Limb (tissue), 2 donors: Measurements from ENCODE around the gene TAOK2.
A peak's percentile ranks its signal among the peaks of the same experiment; 100 is the strongest.

Experiments
- DNase-seq, 2 donors: peaks; one replicate each; pipeline ENCODE4 v3.0.0-alpha.2; 2016; ENCODE audit errors: extremely low spot score in 2 of 2

Gene TAOK2

DNA sequence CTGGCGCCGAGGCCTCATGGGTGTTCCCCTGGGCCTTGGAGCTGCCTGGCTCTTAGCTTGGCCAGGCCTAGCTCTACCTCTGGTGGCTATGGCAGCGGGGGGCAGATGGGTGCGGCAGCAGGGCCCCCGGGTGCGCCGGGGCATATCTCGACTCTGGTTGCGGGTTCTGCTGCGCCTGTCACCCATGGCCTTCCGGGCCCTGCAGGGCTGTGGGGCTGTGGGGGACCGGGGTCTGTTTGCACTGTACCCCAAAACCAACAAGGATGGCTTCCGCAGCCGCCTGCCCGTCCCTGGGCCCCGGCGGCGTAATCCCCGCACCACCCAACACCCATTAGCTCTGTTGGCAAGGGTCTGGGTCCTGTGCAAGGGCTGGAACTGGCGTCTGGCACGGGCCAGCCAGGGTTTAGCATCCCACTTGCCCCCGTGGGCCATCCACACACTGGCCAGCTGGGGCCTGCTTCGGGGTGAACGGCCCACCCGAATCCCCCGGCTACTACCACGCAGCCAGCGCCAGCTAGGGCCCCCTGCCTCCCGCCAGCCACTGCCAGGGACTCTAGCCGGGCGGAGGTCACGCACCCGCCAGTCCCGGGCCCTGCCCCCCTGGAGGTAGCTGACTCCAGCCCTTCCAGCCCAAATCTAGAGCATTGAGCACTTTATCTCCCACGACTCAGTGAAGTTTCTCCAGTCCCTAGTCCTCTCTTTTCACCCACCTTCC is 13.9 kb downstream of the TAOK2 start:
- no peak for DNase-seq

DNA sequence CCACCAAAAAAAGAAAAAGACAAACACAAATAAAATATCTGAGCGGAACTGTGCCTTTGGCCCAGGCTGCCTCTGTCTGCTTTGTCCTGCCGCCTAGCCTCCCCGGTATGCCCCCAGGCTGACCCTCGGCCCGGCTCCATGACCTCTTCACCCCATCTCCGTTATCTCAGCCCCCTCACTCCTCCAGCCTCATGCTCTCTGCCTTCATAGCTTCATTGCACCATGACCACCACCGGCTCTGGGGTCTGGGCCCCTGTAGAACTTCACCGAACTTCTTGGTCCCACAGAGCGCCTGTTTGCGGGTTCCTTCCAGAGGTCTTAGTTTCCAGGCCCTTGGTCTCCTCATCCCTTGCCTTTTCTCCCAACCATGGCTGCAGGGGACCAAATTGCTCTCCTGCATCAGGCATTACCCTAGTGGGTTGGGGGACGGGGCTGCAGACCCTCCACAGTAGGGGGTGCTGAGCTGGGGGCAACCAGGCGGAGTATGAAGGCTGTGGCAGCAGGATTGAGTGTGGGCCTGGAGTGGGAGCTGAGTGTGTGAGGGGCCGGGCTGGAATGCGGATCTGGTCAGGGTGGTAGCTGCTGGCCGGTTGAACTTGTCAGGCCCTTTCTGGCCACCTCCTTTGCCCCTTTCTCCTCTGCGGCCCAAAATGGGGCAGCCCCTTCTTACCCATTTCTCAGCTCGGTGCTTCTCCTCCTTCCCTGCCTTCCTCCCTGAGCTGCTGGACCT is 14.8 kb downstream of the TAOK2 start:
- DNase-seq = no peak

DNA sequence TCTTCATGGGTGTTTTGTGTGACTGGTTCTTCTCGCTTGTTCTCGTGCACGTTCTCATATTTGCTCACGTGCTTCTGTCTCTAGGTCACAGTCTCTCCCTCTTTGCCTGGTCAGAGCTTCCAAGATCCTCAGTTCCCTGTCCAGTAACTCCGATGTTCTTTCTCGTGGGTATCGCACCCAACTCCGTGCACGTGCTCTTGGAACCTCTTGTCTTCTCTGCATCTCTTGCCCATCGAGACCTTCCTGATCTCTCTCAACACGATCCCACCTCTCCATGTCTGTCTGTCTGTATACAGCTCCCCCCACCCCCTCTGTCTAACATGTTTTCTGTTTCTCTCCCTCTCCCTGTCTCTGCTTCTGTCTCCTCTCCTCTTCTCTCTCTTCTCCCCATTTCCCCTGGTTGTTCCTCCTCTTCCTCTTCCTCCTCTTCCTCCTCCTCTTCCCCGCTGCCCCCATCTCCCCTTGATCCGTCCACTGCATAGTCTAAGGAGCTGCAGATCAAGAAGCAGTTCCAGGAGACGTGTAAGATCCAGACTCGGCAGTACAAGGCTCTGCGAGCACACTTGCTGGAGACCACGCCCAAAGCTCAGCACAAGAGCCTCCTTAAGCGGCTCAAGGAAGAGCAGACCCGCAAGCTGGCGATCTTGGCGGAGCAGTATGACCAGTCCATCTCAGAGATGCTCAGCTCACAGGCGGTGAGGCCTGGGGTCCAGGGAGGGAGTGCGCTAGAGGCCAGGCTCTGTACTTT is 15.6 kb downstream of the TAOK2 start:
- no peak for DNase-seq

DNA sequence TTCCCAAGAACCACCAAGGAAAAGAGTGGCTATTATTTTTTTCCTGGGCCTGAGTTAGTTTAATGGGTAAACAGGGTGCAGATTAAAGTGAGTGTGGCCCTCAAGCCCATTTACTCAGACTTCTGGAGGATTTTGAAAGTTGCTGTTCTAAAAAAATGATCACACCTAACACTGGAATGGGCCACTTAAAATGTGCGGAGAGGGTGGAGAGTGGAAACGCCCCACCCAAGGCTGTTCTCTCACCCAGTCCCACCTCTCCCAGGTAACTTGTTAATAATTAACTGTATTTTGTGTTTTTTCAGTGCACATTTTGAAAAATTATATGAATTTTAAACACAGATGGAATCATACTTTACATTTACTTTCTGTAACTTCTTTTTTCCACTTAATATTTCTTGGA is 16.4 kb downstream of the TAOK2 start:
- no peak for DNase-seq

DNA sequence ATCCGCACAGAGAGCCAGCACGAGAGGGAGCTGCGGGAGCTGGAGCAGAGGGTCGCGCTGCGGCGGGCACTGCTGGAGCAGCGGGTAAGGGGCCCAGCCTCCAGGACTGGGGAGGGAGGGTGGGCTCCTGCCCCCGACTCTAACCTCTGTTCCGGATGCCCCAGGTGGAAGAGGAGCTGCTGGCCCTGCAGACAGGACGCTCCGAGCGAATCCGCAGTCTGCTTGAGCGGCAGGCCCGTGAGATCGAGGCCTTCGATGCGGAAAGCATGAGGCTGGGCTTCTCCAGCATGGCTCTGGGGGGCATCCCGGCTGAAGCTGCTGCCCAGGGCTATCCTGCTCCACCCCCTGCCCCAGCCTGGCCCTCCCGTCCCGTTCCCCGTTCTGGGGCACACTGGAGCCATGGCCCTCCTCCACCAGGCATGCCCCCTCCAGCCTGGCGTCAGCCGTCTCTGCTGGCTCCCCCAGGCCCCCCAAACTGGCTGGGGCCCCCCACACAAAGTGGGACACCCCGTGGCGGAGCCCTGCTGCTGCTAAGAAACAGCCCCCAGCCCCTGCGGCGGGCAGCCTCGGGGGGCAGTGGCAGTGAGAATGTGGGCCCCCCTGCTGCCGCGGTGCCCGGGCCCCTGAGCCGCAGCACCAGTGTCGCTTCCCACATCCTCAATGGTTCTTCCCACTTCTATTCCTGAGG is 17.4 kb downstream of the TAOK2 start:
- no peak for DNase-seq

DNA sequence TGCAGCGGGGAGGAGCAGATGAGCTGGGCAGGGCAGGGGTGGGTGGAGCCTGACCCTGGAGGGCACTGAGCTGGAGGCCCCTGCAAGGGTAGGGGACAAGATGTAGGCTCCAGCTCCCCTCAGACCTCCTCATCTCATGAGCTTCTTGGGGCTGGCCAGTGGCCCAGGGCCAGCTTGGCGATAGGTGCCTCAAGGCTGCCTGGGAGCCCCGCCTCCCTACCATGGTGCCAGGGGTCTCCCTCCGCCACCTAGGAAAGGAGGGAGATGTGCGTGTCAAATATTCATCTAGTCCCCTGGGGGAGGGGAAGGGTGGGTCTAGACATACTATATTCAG is 17.9 kb downstream of the TAOK2 start:
- DNase-seq = no peak

DNA sequence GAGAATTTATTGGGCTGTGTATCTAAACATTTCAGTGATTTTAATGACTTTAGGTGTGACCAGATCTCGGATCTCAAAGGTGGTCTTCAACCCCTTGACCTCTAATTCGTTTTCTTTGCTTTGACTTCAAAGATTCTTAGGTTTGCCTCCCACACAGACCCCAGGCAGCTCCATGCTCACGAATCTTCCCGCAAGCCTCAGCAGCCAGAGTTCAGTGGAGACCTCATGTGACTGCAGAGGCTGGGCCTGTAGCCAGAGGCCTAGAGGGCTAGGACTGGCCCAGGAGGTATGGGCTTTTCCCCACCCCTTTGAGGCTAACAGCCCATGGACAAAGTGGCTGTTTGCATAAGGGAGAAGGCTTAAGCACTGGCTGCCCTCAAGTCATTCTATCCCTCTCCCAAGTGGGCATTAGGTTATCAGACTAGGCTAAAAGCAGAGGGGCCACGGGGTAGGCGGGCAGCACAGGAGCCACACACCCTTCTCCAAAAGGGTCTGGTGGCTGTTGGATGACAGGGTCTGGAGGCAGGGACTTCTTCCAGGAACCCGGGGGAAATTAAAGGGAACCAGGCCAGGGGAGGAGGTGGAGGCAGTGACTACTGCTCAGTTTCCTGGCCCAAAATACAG is 18.8 kb downstream of the TAOK2 start:
- DNase-seq = no peak

DNA sequence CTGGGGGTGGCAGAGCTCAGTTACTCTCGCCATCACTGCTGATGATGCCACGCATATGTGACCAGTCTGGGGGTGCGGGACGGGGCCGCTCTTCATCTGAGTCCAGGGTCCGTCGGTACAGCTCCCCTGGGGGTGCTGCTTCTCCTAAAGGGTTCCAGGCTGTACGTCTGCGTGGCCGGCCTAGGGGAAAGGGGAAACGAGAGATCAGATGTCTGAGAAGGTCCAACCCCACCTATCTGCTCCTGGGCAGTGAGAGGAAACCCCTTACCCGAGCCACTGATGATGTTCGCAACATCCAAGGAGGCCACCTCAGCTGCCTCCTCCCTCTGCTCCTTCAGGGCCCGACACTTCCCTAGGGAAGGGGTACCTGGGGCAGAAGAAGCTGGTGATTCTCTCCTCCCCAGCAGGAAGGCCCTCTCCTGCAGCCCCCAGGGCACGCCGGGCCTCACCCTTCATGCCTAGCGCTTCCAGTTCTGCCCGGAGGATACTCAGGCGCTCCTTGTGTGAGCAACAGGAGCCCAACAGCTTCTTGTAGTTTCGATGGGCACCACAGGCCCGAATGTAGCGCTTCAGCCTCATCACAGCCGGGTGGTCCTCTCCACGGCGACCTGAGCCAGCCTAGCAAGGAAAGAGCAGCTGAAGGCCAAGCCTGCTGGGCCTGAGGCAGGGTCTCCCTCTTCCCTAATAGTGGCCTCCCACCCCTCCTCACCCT is 19.7 kb downstream of the TAOK2 start:
- no peak for DNase-seq

DNA sequence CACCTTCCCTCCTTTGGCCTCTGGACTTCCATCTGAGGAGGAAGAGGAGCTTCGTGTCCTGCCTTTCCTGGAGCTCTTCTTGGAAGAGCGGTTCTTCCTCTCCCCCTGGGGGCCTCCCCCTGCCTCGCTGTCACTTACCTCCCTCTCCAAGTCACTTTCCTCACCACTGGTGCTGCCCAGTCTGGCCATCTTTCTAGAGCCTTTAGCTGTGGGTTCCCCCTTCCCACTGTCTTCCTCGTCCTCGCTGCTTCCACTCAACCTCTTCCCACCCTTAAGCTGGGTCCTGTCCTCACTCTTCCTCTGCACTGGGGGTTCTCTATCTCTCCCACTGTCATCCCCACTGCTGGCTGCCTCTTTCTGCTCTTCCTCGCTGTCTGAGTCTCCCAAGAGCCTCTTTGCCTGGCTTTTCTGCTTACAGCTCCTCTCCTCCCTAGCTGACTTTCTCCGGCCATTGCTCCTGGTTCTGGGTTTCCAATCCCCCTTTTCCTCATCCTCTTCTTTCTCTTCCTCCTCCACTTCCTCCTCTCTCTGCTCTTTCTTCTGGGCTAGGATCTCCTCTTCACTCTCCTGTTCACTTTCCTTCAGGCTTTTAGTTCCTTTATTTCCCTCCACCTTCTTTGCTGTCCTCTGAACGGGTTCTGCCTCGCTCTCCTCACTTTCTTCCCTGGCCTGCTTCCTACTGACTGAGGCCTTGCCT is 20.4 kb downstream of the TAOK2 start:
- DNase-seq = no peak

DNA sequence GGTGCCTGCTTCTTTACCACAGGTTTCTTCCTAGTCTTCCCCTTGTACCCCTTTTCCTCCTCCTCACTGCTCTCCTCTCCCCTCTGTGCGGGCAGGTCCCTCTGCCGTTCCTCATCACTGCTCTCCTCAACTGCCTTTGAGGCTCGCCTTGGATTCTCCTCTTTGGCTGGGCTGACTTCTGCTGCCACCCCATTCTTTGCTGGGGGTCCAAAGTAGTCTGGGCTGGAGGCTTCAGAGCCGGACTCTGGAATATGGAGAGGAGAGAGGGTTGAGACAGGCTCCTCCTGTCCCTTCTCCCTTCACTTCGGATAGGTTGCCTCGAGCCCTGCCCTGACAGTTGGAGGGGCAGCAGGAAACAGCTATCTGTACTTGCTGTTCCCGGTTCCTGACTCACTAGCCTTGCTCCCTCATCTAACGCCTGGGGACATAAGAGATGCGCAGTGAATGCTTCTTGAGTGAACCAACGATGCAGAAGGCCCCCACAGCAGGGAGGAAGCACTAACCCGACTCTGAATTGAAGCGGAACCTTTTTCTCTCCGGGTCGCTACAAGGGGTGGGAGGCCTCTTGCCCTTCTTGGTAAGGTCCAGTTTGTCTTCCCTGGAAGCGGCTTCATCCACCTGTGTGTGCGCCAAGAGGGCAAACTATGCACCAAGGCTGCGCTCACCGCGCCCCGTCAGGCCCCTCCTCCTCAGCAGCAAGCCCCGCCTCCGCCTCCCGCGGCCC is 21.1 kb downstream of the TAOK2 start:
- DNase-seq = no peak

DNA sequence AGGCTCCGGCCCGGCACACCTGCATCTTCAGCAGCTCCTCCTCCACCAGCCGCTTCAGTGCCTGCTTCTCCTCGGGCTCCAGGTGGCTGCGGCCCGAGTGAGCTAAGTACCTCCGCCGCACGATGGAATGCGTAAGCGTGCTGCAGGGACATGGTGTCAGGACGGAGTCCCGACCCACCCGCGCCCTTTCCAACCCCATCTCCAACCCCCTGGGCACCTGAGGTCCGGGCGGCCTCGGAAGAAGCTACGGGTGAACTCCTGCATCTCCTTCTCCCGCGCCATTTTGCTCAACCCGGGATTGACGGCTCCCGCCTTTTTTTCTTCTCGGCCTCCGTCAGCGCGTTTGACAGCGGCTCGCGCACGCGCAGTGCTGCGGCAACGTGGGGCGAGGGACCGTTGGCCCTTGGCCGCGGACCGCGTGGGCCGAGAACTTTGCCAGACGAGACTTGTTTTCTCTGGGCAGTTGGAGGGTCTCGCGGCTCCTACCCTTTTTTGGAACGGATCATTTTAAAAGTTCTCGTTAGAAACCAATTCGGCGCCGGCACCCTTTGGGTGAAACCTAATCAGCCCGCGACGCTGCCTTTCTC is 21.7 kb downstream of the TAOK2 start, which contains the start of gene HIRIP3:
HIRIP3 (minus strand) TSS at position 294 of the 587 bp plus-strand sequence; CDS start at position 282, 12 bp downstream.
- DNase-seq = peak; percentile 86 to 92

DNA sequence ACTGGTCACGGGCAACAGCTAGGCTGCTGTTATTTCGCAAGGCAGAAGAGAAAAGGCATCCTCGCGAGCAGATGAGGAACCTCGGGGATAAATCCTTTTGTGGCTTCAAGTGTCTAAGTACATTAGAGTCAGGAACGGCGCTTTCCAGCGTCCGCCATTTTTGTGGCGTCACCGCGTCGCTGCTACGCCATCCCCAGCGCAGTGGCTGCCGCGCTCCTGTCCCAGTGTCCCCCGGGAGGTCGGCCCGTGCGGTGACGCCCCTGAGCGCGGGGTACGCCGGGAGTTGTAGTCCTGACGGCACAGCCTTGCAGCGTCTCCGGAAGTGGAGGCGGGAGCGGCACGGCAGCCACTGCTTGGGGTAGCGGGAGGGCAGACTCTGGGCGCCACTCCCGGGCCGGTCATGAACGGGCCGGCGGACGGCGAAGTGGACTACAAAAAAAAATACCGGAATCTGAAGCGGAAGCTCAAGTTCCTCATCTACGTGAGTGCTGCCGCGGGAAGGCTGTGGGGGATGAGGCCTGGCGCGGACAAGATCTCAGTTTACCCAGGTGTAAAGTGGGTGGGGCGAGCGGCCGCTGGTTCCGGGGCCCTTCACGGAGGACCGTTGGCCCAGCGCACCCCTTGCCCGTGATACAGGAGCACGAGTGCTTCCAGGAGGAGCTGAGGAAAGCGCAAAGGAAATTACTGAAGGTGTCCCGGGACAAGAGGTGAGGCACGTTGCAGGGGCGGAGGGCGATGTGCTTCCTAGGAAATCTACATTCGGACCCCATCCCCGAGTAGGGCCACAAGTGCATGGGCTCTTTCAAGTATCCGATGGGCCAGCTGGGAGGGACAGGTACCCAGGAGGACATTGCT is 22.5 kb downstream of the TAOK2 start, which contains the start of gene INO80E:
INO80E (plus strand) TSS at position 331 of the 855 bp plus-strand sequence; CDS start at position 401, 70 bp downstream.
- peak; percentile 97 to 99 for DNase-seq

DNA sequence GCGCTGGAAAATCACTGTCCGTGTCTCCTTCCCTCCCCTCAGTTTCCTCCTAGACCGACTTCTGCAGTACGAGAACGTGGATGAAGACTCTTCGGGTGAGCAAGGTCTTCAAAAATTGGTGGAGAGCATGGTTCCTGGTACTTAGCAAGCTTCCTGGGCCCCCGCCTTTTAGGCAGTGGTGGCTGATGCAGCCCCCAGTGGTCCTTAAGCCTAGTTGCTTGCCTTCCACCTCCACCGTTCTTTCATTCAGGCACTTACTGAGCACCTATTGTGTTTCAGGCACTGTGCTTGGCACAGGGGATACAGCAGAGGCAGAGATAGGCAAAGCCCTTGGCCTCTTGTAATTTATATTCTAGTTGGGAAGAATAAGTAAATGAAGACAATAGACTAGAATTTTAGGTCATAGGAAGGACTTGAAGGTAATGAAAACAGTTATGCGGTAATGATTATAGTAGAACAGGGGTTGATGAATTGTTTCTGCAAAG is 23.1 kb downstream of the TAOK2 start:
- no peak for DNase-seq

DNA sequence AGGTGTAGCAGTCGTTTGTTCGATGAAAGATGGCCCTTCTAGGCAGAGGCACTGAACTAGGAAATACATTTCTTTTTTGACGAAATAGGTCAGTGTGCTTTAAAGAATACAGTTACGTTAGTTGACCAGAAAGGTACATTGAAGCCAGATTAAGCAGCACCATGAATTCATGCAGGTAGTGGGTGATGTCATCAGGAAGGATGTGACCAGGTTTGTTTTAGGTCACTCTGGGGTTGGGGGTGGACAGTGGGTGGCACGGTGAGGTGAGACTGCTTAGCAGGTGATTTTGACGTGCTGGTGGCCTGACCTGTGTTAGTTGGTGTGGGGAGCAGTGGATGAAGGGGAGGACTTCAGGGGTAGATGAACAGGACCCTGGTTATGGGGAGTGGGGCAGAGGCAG is 25.9 kb downstream of the TAOK2 start:
- DNase-seq = no peak

DNA sequence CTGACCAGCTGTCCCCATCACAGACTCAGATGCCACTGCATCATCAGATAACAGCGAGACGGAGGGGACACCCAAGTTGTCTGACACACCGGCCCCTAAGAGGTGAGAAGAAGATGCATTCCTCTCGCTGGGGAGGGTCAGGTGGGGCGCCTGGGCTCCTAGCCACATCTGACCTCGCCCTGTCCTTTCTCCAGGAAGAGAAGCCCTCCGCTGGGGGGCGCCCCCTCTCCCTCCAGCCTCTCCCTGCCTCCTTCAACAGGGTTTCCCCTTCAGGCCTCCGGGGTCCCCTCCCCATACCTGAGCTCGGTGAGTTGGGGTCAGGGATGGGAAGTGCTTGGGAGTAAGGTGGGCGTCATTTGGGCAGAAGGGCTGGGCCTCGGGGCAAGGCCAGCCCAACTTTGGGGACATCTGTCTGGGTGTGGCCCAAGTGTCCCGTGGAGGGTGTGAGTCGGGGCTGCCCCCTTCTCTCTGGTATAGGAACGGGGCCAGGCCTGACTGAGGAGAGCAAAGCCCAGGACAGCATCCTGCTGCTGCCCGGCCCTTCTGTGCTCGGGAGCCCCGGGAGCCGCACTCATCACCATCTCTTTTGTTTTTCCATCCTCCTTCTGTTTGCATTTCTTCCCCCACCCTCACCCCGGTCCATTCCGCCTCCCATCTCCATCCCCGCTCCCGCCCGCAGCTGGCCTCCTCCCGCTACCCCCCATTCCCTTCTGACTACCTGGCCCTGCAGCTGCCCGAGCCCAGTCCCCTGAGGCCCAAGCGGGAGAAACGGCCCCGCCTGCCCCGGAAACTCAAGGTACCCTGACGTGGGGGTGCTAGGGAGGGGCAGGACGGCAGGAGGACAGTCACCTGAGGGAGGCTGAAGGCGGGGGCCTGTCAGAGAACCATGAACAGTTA is 27.3 kb downstream of the TAOK2 start:
- no peak for DNase-seq

DNA sequence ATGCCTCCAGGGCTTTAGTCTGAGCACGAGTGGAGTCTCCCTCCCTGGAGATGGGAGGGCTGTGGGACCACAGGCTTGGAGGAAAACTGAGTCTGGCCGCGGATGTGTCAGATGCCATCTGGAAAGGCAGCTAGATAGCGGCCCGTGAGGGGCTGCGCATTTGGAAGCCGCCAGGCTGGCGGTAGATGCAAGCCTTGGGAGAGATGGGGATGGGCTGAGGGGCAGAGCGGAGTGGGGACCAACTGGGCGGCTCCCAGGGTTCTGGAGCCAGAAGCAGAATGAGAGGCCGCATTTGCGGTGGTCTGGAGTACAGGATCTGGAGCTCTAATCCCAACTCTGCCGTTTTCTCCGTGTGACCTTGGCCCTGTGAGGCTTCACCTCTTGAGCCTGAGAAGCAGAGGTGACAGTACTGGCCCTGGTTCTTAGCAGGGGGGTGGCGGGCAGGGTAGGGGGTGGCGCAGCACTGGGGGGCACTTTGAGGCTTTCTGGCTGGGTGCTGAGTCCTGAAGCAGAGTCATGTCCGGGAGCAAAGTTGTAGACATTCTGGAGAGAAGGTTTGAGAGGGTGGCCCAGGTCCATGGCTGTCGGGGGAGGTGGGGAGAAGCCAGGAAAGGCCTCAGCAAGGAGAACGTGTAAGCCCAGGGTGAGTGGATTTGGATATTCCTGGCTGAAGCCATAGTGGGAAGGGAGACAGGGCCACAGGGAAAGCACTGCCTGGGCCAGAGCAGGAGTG is 29.1 kb downstream of the TAOK2 start:
- no peak for DNase-seq
